Measurements from ENCODE around the gene RFC3.
"Not testable (repeated sequence)": the region's sequence is repeated elsewhere in the genome, so short reads cannot be mapped to it uniquely, and the experiment has no call there.

RFC3 gene

DNA sequence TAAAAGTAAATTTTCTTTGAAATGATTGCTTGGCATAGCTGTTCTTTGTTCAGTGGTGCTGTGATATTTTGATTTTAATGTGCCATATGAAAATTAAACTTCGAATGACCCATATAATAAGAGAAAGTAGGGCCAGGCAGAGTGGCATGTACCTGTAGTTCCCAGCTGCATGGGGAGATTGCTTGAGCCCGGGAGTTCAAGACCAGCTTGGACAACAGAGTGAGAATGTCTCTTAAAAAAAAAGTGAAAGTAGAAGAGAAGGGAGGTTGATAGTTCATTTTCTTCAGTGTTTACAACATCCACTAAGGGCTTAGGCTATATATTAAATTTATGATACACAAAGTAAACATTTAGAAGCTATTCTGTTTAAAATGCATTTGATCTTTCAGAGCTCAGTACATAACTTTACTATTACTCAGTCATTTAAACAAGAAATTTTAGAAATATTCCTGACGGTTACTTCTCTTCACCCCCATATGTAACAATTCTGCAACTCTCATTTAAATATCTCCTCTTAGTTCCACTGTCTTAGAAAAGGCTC lies 17.2 kb upstream of the RFC3 start:
- no peak for DNase-seq

DNA sequence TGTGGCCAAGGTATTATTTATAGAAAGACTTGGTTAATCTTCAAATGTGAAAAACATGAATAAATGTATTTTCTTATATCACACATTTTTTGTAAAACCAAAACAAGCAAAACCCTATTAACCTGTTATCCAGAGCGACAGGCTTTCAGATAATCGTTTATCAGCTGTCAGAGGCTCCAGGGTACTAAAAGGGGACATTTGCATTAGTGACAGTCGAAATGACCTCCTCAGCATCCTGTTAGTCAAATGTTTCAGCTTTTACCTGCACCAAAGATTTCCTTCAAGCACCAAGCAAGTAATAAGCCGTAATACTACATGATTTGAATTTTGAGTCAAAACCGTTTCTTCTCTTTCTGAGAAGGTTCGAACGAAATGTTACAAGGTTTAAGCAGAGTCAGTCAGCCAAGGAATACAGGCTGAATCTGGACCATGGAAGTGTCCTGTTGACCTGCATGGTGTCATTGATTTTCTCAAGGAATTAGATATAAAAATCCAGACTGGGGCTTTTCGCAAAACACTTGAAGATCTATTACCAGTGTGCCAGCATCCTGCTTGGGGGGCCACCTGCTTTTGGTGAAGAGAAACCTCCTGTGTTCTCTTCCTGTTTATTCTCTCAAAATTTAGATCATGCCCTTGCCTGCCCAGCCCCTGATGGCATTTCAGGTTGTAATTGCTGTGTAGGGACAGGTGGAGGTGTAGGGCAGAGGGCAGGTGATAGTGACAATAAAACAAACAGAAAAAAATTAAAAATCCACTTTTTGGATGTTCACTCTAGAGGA lies 11.3 kb upstream of the RFC3 start:
- no peak for DNase-seq

DNA sequence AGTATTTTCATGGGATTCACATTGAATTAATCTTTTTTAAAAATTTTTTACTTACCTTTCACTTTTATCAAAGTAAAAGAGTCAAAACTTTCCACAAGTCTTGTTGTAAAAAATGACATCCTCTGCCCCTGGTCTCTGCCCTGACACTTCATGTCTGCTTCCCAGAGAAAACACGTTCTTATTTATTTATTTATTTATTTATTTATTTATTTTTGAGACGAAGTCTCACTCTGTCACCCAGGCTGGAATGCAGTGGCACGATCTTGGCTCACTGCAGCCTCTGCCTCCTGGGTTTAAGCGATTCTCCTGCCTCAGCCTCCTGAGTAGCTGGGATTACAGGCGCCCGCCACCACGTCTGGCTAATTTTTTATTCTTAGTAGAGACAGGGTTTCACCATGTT lies 5.1 kb upstream of the RFC3 start:
- DNase-seq = not testable (repeated sequence)

DNA sequence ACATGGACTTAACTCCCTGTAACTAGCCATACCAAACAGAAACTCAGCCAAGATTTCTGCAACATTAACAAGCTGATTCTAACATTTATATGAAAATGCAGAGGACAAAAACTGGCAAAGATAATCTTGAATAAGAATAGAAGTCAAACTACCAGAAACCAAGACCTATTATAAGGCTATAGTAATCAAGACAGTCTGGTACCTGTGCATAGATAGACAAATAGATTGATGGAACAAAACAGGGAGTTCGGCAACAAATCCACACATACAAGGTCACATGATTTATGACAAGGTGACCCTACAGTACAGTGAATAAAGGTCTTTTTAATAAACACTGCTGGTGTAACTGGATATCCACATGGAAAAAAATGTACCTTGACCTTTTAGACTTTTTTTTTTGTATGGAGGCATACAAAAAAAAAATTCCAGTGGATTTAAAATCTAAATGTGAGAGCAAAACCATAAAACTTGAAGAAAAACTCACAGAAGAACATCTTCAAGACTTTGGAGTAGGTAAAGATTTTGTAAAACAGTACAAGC lies 2.9 kb upstream of the RFC3 start:
- DNase-seq = no peak

GRCh38 chr13:33816912-33817311 lies 1.0 kb upstream of the RFC3 start:
- DNase-seq = no peak

DNA sequence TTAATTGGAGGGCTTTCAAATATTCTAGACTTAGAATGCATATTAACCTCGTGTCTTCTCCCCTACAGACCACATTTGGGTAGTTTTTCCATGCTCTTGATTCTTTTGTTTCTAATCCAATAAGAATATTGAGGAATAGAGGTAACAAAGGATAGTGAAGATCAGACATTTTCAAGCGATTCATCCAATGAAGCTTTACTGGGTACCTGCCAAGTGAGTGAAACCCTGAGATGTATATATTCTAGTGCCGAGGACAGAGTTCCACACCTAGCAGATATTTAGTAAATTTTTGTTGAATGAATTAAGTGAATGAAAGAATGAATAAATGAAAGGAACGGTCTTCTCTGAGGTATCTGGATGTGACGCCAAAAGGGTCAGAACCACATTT lies 442 bp upstream of the RFC3 start:
- no peak for DNase-seq

DNA sequence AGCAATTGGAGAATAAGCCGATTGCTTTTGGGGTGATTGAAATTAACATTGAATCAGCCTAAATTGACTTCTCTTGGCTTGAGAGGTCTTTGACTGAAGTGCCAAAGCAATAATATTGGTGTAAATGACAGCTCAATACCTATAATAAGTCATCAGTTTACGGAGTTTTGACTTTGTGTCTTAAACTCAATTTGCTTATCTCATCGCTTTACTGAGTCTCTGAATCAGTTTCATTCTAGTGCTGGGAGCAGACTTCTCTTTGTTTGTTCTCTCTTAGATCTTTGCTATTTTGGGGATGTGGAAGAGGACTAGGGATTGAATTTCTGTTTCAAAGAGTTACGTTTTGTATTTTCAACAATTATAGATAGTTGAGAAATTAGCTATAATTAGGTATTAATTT lies 7.1 kb downstream of the RFC3 start:
- no peak for DNase-seq

GRCh38 chr13:33827139-33827538 lies 9.2 kb downstream of the RFC3 start:
- DNase-seq = no peak

- no peak for DNase-seq
Measured at GRCh38 chr13:33828431-33829129, 10.6 kb downstream of the RFC3 start.

DNA sequence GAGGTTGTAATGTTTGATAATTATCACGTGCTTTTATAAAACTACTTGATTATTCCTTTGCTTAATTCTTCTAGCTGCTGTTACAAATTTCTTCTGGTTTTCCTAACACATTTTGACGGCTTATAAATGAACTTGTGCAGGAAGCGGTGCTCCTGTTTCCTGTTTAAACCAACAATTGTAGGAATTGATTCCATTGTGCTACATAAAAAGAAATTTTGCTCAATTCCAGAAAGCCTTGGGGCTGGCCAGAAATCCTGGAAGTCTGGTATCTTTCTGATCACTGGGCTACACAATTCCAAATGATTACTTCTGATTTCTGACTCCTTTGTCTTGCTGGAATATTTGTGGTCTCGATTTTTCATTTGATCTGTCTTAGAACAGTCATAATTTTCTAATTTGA lies 14.9 kb downstream of the RFC3 start:
- DNase-seq = no peak

DNA sequence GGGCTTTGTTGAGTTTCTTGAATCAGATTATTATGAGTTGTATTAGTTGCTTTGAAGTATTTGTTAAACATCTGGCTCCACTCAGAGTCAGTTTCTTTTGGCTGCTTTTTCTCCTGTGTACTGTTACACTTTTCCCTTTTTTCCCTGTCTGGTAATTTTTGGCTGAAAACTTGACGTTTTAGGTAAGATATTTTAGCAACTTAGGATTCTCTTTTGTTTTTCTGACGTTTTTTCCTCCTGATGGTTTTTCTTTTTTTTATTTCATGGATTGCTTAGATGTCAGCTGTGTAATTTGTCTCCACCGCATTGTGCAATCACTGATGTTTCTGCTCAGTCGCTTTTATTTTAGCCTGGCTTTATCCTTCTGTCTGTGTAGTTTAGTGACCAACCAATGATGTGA lies 20.7 kb downstream of the RFC3 start:
- DNase-seq = no peak

- DNase-seq = no peak
Measured at GRCh38 chr13:33840402-33840801, 22.5 kb downstream of the RFC3 start.

- no peak for DNase-seq
Measured at GRCh38 chr13:33842207-33842606, 24.3 kb downstream of the RFC3 start.

- DNase-seq = no peak
Measured at GRCh38 chr13:33842986-33843385, 25.0 kb downstream of the RFC3 start.

DNA sequence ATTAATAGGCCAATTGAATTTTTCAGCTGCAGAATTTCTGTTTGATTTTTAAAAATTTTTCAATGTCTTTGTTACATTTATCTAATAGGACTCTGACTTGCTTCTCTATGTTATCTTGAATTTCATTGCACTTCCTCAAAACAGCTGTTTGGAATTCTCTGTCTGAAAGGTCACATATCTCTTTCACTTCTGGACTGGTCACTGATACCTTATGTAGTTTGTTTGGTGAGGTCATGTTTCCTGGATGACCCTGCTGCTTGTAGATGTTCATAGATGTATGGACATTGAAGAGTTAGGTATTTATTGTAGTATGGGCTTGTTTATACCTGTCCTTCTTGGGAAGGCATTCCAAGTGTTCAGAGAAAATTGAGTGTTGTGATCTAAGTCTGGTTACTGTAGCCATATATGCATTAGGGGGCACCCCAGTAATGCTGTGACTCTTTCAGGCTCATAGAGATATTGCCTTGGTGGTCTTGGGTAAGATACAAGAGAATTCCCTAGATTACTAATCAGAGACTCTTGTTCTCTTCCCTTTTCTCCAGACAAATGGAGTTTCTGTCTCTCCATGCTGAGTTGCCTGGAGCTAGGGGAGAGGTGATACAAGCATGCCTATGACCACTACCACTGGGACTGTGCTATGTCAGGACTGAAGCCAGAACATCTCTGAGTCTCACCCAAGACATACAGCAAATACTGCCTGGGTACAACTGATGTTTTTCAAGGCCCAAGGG lies 27.8 kb downstream of the RFC3 start:
- no peak for DNase-seq

GRCh38 chr13:33846303-33847062 lies 28.5 kb downstream of the RFC3 start:
- DNase-seq = no peak

DNA sequence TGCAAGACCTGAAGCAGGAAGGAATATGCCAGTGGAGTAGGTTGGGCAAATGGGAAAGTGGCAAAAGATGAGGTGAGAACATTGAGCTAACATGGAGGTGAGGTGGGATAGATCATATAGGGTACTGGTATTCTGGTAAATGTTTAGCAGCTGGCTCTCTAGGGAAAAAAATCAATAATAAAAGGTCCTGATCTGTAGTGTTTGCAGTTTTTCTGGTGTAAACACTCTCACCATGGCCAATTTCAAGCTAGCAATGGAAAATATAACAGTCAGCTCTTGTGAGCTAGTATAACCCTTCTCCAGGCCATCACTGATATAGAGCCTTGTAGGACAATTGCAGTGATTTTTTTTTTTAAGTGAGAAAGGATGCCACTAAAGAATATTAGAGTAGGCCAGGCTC lies 31.3 kb downstream of the RFC3 start:
- no peak for DNase-seq

DNA sequence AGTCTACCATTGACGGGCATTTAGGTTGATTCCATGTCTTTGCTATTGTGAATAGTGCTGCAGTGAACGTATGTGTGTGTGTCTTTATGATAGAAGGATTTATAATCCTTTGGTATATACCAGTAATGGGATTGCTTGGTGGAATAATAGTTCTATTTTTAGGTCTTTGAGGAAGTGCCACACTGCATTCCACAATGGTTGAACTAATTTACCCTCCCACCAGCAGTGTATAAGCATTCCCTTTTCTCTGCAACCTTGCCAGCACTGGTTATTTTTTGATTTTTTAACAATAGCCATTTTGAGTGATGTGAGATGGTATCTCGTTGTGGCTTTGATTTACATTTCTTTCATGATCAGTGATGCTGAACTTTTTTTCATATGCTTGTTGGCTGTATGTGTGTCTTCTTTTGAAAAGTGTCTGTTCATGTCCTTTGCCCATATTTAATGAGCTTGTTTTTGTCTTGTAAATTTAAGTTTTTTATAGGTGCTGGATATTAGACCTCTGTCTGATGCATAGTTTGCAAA lies 37.5 kb downstream of the RFC3 start:
- DNase-seq = no peak

DNA sequence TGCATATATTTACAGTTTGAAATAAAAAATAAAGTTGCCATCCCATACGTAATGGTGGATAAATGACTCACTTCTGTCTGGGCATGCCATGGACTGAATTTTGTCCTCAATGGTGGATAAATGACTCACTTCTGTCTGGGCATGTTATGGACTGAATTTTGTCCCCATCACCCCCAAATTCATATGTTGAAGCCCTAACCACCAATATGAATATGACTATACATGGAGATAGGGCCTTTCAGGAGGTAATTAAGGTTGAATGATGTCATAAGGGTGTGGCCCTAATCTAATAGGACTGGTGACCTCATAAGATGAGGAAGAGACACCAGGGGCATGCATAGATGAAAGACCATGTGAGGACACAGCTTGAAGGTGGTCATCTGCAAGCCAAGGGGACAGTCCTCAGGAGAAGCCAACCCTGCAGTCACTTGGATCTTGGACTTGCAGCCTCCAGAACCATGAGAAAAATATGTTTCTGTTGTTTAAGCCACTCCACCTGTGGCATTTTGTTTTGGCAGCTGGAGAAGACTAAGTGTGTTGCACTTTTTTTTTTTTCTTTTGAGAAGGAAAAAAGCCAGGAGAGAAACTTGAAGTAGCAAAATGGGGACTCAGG lies 41.8 kb downstream of the RFC3 start:
- DNase-seq = no peak

DNA sequence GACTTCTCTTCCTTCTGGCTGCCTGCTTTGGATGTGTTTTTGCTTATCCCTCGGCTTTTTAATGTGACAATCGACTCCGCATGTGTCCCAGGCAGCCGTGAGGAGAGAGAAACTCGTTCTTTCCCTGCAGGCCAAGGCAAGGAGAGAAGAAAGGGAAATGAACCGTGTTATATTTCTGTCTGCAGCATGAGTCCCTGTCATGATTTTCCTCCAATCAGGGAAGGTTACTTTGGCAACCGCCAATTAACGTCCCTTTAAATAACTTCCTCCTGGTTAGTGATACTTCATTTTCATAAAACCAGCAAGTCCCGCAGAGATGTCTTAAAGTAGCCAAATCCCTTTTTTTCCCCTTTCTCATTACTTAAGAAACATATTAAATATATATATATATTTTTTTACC lies 42.6 kb downstream of the RFC3 start:
- no peak for DNase-seq

DNA sequence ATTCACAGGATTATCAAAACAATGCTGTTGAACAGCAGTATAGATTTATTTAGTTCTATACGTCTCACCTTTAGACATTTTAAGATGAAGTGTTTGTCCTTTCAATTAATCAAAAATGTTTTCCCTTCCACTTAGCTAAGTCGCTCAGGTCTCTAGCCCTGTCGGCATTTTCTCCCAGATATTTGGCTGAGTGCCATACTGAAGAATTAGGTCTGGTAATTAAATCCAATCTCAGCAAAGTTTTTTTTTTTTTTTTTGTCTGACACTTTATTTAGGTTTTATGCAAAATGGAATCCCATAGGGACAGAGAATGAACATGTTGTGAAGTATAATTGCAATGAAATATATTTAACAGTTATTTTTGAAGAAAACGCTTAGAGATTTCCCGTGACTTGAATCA lies 44.1 kb downstream of the RFC3 start:
- no peak for DNase-seq

Measured in right kidney (tissue), 1 donor.